ENCODE results near the gene ZBED3. TPM values are rescaled to one million over a fixed set of nuclear protein-coding genes. Genes with fewer than 3 reads are reported as not detected.

Gene ZBED3
- total RNA-seq, 1 experiment from 2014 or later = 7.8 TPM

DNA sequence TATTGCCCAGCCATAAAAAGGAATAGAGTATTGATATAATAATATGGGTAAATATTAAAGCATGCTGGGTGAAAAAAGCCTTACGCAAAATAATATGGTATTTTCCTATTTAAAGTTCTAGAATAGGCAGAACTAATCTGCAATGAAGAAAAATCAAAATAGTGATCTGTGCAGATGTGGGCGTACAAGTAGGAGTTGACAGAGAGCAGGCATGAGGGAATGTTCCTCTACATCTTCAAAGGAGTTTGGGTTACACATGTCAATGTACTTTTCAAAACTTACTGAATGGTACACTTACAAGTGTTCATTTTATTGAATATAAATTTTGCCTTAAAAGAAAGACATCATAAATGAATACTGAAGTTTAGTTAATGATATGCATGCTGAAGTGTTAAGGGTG lies 33.0 kb upstream of the ZBED3 start:
- Mint-ChIP-seq H3K9me3 (no peaks in the 10 kb centered on the region), H3K27ac (no peak overlapping the region), H3K4me3 (no peak overlapping the region), H3K36me3 (ENCODE audit: insufficient read depth in 1 of 3, low read depth in 3 of 3) (peaks cover 2 to 30% (median 3%) of the 10 kb centered on the region in 3 experiments; a peak in 5 of 7 replicates), H3K4me1 (no peaks in the 10 kb centered on the region), H3K27me3 (ENCODE audit: low read depth) (no peaks in the 10 kb centered on the region)
- Histone ChIP-seq H3K18ac (ENCODE audit: insufficient read length, low read depth, low read length) (no peak overlapping the region), H3K56ac (ENCODE audit: insufficient read length, low read depth, low read length) (no peak overlapping the region), H3K79me1 (ENCODE audit: insufficient read depth, low read depth, low read length, poor library complexity, severe bottlenecking) (no peaks in the 10 kb centered on the region), H2BK20ac (ENCODE audit: low read depth, low read length, poor library complexity, severe bottlenecking) (no peak overlapping the region), H4K8ac (replicated peaks; ENCODE audit: insufficient read length, low read depth, low read length) (no peak overlapping the region), H3K14ac (ENCODE audit: insufficient read depth, low read length) (no peak overlapping the region), H3K27me3 (ENCODE audit: insufficient read depth, low read length) (no peaks in the 10 kb centered on the region), H3K27ac (ENCODE audit: insufficient read length, low read depth, low read length) (no peak overlapping the region), H2AK5ac (ENCODE audit: insufficient read length, low read length) (no peak overlapping the region), H3T11ph (ENCODE audit: low read length) (no peak overlapping the region), H3K9me3 (ENCODE audit: control insufficient read depth, low read depth, low read length) (no peaks in the 10 kb centered on the region), H3K9ac (ENCODE audit: extremely low read depth, insufficient read length, low read length) (no peak overlapping the region), H2BK12ac (ENCODE audit: insufficient read length, low read depth, low read length) (no peak overlapping the region), H3K23me2 (ENCODE audit: insufficient read length, low read depth, low read length, poor library complexity, severe bottlenecking) (no peaks in the 10 kb centered on the region), H3K4ac (ENCODE audit: low read depth, low read length) (no peak overlapping the region), H2BK120ac (ENCODE audit: low read depth, low read length, poor library complexity, severe bottlenecking) (no peak overlapping the region), H3K79me2 (ENCODE audit: insufficient read depth, low read length) (no peaks in the 10 kb centered on the region), H4K91ac (ENCODE audit: insufficient read length, low read depth, low read length) (no peak overlapping the region), H3K4me1 (ENCODE audit: insufficient read depth, low read length) (no peaks in the 10 kb centered on the region), H4K5ac (ENCODE audit: insufficient read length, low read depth, low read length) (no peak overlapping the region), H2AFZ (ENCODE audit: low read length) (no peak overlapping the region), H2BK15ac (ENCODE audit: low read depth, low read length) (no peak overlapping the region), H4K20me1 (ENCODE audit: control insufficient read depth, insufficient read depth, insufficient read length) (no peaks in the 10 kb centered on the region), H3K4me2 (ENCODE audit: insufficient read depth, insufficient read length, low read length) (no peak overlapping the region), H2BK5ac (ENCODE audit: insufficient read length, low read length) (no peak overlapping the region), H3K23ac (ENCODE audit: insufficient read length, low read depth, low read length) (no peak overlapping the region)
- TF ChIP-seq, protein P1, sequence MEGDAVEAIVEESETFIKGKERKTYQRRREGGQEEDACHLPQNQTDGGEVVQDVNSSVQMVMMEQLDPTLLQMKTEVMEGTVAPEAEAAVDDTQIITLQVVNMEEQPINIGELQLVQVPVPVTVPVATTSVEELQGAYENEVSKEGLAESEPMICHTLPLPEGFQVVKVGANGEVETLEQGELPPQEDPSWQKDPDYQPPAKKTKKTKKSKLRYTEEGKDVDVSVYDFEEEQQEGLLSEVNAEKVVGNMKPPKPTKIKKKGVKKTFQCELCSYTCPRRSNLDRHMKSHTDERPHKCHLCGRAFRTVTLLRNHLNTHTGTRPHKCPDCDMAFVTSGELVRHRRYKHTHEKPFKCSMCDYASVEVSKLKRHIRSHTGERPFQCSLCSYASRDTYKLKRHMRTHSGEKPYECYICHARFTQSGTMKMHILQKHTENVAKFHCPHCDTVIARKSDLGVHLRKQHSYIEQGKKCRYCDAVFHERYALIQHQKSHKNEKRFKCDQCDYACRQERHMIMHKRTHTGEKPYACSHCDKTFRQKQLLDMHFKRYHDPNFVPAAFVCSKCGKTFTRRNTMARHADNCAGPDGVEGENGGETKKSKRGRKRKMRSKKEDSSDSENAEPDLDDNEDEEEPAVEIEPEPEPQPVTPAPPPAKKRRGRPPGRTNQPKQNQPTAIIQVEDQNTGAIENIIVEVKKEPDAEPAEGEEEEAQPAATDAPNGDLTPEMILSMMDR (conservative IDR thresholded peaks at IDR 0.05) = no peak
- DNase-seq = no peak
- WGBS (ENCODE audit: extremely low coverage, insufficient read length, low lambda C conversion rate) = no CpG with 5 or more reads among the region's 2 CpGs
